ENCODE results near the gene SH3PXD2A. TPM values are rescaled to one million over a fixed set of nuclear protein-coding genes. Genes with fewer than 3 reads are reported as not detected.

The SH3PXD2A gene
- total and polyA plus RNA-seq, 2 experiments from 2014 or later = 1.8 to 5.0 TPM

DNA sequence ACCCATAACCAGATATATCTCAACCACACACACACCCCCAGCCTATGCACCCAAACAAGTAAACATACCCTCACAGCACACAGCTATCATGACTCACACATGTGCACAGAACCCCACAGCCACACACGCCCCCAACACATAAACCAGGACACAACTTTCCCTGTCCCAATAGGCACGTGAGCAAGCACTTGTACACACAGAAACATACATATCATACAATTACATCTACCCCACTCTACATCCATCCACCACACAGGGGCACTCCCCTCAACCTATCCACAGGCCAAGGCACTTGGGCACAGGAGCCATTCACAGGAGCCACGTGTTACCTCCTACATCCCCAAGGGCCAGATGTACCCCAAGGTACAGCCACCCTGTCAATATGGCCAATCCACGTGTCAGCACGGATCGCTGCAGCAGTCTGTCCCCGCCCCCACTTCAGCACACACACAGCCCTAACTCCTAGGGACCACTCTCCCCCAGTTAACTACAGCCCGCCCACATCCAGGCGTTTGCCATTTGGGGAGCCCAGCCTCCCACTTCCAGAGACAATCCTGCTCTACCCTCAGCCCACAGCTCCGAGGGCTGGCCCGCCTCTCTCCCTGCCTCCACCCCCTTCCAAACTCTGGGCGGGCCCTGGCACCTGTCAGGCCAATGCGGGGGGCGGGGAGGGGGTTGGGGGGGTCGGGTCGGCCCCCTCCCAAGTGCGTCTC lies 163.5 kb downstream of the SH3PXD2A start:
- no peak for TF ChIP-seq EZH2phosphoT487 (IDR thresholded peaks at IDR 0.05; ENCODE audit: unreplicated experiment)
- no peak for TF ChIP-seq NANOG (IDR thresholded peaks at IDR 0.05; ENCODE audit: borderline replicate concordance)
- TF ChIP-seq CREB1 (CRISPR knock-in tag; IDR thresholded peaks at IDR 0.05; ENCODE audit: low read depth) = no peak
- no peak for TF ChIP-seq POLR2AphosphoS5 (IDR thresholded peaks at IDR 0.05; ENCODE audit: low read depth)
- TF ChIP-seq STAT1 (IDR thresholded peaks at IDR 0.05; ENCODE audit: unreplicated experiment) = no peak
- TF ChIP-seq, protein P1, sequence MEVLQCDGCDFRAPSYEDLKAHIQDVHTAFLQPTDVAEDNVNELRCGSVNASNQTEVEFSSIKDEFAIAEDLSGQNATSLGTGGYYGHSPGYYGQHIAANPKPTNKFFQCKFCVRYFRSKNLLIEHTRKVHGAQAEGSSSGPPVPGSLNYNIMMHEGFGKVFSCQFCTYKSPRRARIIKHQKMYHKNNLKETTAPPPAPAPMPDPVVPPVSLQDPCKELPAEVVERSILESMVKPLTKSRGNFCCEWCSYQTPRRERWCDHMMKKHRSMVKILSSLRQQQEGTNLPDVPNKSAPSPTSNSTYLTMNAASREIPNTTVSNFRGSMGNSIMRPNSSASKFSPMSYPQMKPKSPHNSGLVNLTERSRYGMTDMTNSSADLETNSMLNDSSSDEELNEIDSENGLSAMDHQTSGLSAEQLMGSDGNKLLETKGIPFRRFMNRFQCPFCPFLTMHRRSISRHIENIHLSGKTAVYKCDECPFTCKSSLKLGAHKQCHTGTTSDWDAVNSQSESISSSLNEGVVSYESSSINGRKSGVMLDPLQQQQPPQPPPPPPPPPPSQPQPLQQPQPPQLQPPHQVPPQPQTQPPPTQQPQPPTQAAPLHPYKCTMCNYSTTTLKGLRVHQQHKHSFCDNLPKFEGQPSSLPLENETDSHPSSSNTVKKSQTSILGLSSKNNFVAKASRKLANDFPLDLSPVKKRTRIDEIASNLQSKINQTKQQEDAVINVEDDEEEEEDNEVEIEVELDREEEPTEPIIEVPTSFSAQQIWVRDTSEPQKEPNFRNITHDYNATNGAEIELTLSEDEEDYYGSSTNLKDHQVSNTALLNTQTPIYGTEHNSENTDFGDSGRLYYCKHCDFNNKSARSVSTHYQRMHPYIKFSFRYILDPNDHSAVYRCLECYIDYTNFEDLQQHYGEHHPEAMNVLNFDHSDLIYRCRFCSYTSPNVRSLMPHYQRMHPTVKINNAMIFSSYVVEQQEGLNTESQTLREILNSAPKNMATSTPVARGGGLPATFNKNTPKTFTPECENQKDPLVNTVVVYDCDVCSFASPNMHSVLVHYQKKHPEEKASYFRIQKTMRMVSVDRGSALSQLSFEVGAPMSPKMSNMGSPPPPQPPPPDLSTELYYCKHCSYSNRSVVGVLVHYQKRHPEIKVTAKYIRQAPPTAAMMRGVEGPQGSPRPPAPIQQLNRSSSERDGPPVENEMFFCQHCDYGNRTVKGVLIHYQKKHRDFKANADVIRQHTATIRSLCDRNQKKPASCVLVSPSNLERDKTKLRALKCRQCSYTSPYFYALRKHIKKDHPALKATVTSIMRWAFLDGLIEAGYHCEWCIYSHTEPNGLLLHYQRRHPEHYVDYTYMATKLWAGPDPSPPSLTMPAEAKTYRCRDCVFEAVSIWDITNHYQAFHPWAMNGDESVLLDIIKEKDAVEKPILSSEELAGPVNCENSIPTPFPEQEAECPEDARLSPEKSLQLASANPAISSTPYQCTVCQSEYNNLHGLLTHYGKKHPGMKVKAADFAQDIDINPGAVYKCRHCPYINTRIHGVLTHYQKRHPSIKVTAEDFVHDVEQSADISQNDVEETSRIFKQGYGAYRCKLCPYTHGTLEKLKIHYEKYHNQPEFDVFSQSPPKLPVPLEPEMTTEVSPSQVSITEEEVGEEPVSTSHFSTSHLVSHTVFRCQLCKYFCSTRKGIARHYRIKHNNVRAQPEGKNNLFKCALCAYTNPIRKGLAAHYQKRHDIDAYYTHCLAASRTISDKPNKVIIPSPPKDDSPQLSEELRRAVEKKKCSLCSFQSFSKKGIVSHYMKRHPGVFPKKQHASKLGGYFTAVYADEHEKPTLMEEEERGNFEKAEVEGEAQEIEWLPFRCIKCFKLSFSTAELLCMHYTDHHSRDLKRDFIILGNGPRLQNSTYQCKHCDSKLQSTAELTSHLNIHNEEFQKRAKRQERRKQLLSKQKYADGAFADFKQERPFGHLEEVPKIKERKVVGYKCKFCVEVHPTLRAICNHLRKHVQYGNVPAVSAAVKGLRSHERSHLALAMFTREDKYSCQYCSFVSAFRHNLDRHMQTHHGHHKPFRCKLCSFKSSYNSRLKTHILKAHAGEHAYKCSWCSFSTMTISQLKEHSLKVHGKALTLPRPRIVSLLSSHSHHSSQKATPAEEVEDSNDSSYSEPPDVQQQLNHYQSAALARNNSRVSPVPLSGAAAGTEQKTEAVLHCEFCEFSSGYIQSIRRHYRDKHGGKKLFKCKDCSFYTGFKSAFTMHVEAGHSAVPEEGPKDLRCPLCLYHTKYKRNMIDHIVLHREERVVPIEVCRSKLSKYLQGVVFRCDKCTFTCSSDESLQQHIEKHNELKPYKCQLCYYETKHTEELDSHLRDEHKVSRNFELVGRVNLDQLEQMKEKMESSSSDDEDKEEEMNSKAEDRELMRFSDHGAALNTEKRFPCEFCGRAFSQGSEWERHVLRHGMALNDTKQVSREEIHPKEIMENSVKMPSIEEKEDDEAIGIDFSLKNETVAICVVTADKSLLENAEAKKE (CRISPR knock-in tag; IDR thresholded peaks at IDR 0.05) = no peak
- TF ChIP-seq ETS1 (IDR thresholded peaks at IDR 0.05) = no peak
- no peak for TF ChIP-seq ZNF331 (CRISPR knock-in tag; IDR thresholded peaks at IDR 0.05; ENCODE audit: low read depth)
- no peak for TF ChIP-seq REST (IDR thresholded peaks at IDR 0.05; ENCODE audit: unreplicated experiment)
- no peak for TF ChIP-seq ZNF114 (CRISPR knock-in tag; IDR thresholded peaks at IDR 0.05)
- Histone ChIP-seq H3K4me3 (peak overlapping the region; percentile 83), H3K79me2 (replicated peaks; ENCODE audit: insufficient read depth) (no peaks in the 10 kb centered on the region)

More for the DNA sequence above, 163.5 kb downstream of the SH3PXD2A start:
- Histone ChIP-seq H2AFZ (no peak overlapping the region), H3K4me2 (peak overlapping the region; percentile 89), H3K27me3 (ENCODE audit: insufficient read depth) (peaks cover 34% of the 10 kb centered on the region), H3K36me3 (ENCODE audit: insufficient read depth) (no peaks in the 10 kb centered on the region), H3K27ac (ENCODE audit: low read depth) (no peak overlapping the region), H3K4me1 (ENCODE audit: insufficient read depth) (peaks cover 17% of the 10 kb centered on the region; the same call in 1 of the 2 replicates), H3K9me2 (ENCODE audit: insufficient read depth) (no peaks in the 10 kb centered on the region), H4K20me1 (replicated peaks; ENCODE audit: insufficient read depth) (no peaks in the 10 kb centered on the region), H3F3A (replicated peaks; ENCODE audit: low read depth) (no peaks in the 10 kb centered on the region)
- Mint-ChIP-seq H3K27ac (no peak overlapping the region), H3K9me3 (no peaks in the 10 kb centered on the region), H3K36me3 (ENCODE audit: low read depth) (no peaks in the 10 kb centered on the region), H3K27me3 (ENCODE audit: insufficient read depth, low read depth, poor library complexity) (peaks cover 33% of the 10 kb centered on the region), H3K4me1 (peaks cover 25% of the 10 kb centered on the region), H3K4me3 (peak overlapping the region; percentile 63)
- DNase-seq (ENCODE audit: low spot score) (peak; percentile 67), ATAC-seq (peak; percentile 65)
